Liver (tissue), 9 donors: ENCODE data around the gene SMG6. TPM values are rescaled to one million over a fixed set of nuclear protein-coding genes. Genes with fewer than 3 reads are reported as not detected.

Experiments
- DNase-seq: peaks from one replicate; pipeline ENCODE4 v3.0.0-alpha.2; 2017; ENCODE audit warnings: low spot score
- H3K27ac ChIP-seq, 2 donors: one replicate each; pipeline ENCODE4 v1.7.0; 2013; ENCODE audit warnings: inconsistent platforms in 2 of 2, low read length in 2 of 2, control low read depth in 1 of 2, low read depth in 1 of 2, mild to moderate bottlenecking in 1 of 2
- H3K27me3 ChIP-seq, 4 donors: one replicate each; pipeline versions ENCODE4 v1.6.1 to v1.7.0; 2013; ENCODE audit warnings: low read length in 3 of 4, inconsistent platforms in 1 of 4, mild to moderate bottlenecking in 1 of 4, moderate library complexity in 1 of 4; ENCODE audit not compliant: control insufficient read depth in 4 of 4, insufficient read depth in 4 of 4
- H3K36me3 ChIP-seq, 4 donors: one replicate each; pipeline versions ENCODE4 v1.6.1 to v1.7.0; 2013; ENCODE audit warnings: low read length in 3 of 4, mild to moderate bottlenecking in 3 of 4, low read depth in 1 of 4, moderate library complexity in 1 of 4; ENCODE audit not compliant: control insufficient read depth in 4 of 4, insufficient read depth in 3 of 4
- H3K4me1 ChIP-seq, 4 donors: one replicate each; pipeline versions ENCODE4 v1.6.1 to v1.7.0; 2013; ENCODE audit warnings: low read length in 3 of 4, mild to moderate bottlenecking in 3 of 4, moderate library complexity in 1 of 4; ENCODE audit not compliant: control insufficient read depth in 4 of 4, insufficient read depth in 4 of 4
- H3K4me3 ChIP-seq, 3 donors: one replicate each; pipeline versions ENCODE4 v1.6.1 to v1.7.0; 2013; ENCODE audit warnings: low read length in 3 of 3, control low read depth in 1 of 3, low read depth in 1 of 3, mild to moderate bottlenecking in 1 of 3
- H3K9ac ChIP-seq, 2 donors: one replicate each; pipeline ENCODE4 v1.7.0; 2013; ENCODE audit warnings: low read length in 2 of 2, mild to moderate bottlenecking in 2 of 2, moderate library complexity in 2 of 2, control low read depth in 1 of 2, low read depth in 1 of 2
- H3K9me3 ChIP-seq, 4 donors: one replicate each; pipeline versions ENCODE4 v1.6.1 to v1.7.0; 2013; ENCODE audit warnings: low read length in 3 of 4; ENCODE audit not compliant: control insufficient read depth in 4 of 4
- EGR1 ChIP-seq, 2 donors: IDR thresholded peaks; 2 replicates each; pipeline ENCODE4 v1.6.1; 2016 to 2018; ENCODE audit warnings: antibody characterized with exemption in 2 of 2, low read depth in 2 of 2
- FOXA1 ChIP-seq: IDR thresholded peaks from 2 replicates; pipeline ENCODE4 v1.6.1; 2016; ENCODE audit warnings: antibody characterized with exemption
- FOXA2 ChIP-seq: IDR thresholded peaks from 2 replicates; pipeline ENCODE4 v1.6.1; 2016; ENCODE audit warnings: antibody characterized with exemption
- GABPA ChIP-seq, 2 donors: IDR thresholded peaks in 1 of 2; conservative IDR thresholded peaks in 1 of 2; 2 replicates each; pipeline ENCODE4 v1.6.1; 2016; ENCODE audit warnings: antibody characterized with exemption in 2 of 2, mild to moderate bottlenecking in 1 of 2, moderate library complexity in 1 of 2
- HNF4A ChIP-seq, 2 donors: conservative IDR thresholded peaks; 2 replicates each; pipeline ENCODE4 v1.6.1; 2016; ENCODE audit warnings: antibody characterized with exemption in 2 of 2, mild to moderate bottlenecking in 2 of 2
- HNF4G ChIP-seq: IDR thresholded peaks from 2 replicates; pipeline ENCODE4 v1.6.1; 2016; ENCODE audit warnings: antibody characterized with exemption
- JUND ChIP-seq, 2 donors: IDR thresholded peaks; 2 replicates each; pipeline ENCODE4 v1.6.1; 2016; ENCODE audit warnings: antibody characterized with exemption in 2 of 2
- NR2F2 ChIP-seq: IDR thresholded peaks from 2 replicates; pipeline ENCODE4 v1.6.1; 2016; ENCODE audit warnings: antibody characterized with exemption
- RAD21 ChIP-seq, 2 donors: IDR thresholded peaks; 2 replicates each; pipeline ENCODE4 v1.6.1; 2016; ENCODE audit warnings: antibody characterized with exemption in 2 of 2, mild to moderate bottlenecking in 2 of 2
- RXRA ChIP-seq, 2 donors: IDR thresholded peaks; 2 replicates each; pipeline ENCODE4 v1.6.1; 2017 to 2018; ENCODE audit warnings: antibody characterized with exemption in 2 of 2, mild to moderate bottlenecking in 1 of 2
- SP1 ChIP-seq: IDR thresholded peaks from 2 replicates; pipeline ENCODE4 v1.6.1; 2018; ENCODE audit warnings: antibody characterized with exemption, mild to moderate bottlenecking
- TAF1 ChIP-seq: conservative IDR thresholded peaks from 2 replicates; pipeline ENCODE4 v1.6.1; 2016; ENCODE audit warnings: antibody characterized with exemption, mild to moderate bottlenecking
- YY1 ChIP-seq: IDR thresholded peaks from 2 replicates; pipeline ENCODE4 v1.6.1; 2016; ENCODE audit warnings: antibody characterized with exemption, mild to moderate bottlenecking
- WGBS: extraction: QIAGEN DNeasy Blood & Tissue Kit; methylation state at CpG from one replicate; pipeline ENCODE4 v1.1.7; 2013; 5-methylcytosine and 5-hydroxymethylcytosine counted together
- polyA plus RNA-seq, 2 donors: library from polyadenylated mRNA; stranded (reverse) in 1 of 2; unstranded in 1 of 2; fragments of 200-250 nt in 1 of 2; fragments of >200 nt in 1 of 2; fragmentation: Nextera tagmentation in 1 of 2; extraction: Ambion mirVana in 1 of 2; gene quantifications; one replicate each; pipeline versions ENCODE4 v1.2.1 to v1.2.3, GENCODE V29; 2013 to 2015
- total RNA-seq, 2 donors: library from RNA; depleted of rRNA; stranded (reverse); fragments of >200 nt; gene quantifications; one replicate each; pipeline ENCODE4 v1.2.3, GENCODE V29; 2014
- TF ChIP-seq, protein P1 (sequence below): IDR thresholded peaks from 2 replicates; pipeline ENCODE4 v1.6.1; 2016; ENCODE audit warnings: antibody characterized with exemption
- TF ChIP-seq, protein P2 (sequence below): IDR thresholded peaks from 2 replicates; pipeline ENCODE4 v1.6.1; 2016; ENCODE audit warnings: antibody characterized with exemption
- TF ChIP-seq, protein P3 (sequence below): IDR thresholded peaks from 2 replicates; pipeline ENCODE4 v1.6.1; 2016; ENCODE audit warnings: antibody characterized with exemption
- TF ChIP-seq, protein P4 (sequence below): fragments of 150-350 bp; IDR thresholded peaks from 2 replicates; pipeline ENCODE4 v1.5.1; 2017; ENCODE audit warnings: improper control_type of control experiment, low read depth, low read length; ENCODE audit not compliant: missing input control
- TF ChIP-seq, protein P5 (sequence below): IDR thresholded peaks from 2 replicates; pipeline ENCODE4 v1.6.1; 2016; ENCODE audit warnings: antibody characterized with exemption, mild to moderate bottlenecking
- donor health status: healthy.
- donor health status: healthy.
- donor health status: healthy.
- donor health status: healthy.
- donor health status: healthy.

Gene SMG6
- total and polyA plus RNA-seq, 4 donors: 4.9 to 12.0 (median 8.2) TPM

DNA sequence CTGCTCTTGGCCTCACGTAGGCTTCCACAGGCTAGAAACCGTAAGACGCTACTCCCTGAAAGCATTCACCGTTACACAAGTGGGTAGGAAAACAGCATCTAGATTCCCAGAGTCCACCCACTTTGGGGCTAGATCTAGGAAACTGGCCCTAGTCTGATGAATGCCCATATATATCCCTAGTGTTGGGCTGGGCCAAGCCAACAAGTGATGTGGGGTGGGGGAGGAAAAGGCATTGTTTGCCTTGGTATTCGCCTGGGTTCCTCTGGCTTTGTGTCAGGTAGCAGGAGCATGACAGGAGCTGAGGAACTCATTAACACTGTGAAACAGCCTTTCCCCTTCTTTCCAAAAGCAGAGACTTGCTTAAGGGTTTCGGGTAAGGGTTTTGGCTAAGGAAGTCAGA lies 112.4 kb downstream of the SMG6 start:
- no peak overlapping the region for H3K27ac ChIP-seq
- no peak overlapping the region for H3K4me3 ChIP-seq
- H3K36me3 ChIP-seq: peaks cover 0 to 11% (median 7%) of the 10 kb centered on the region in 4 donors
- no peaks in the 10 kb centered on the region for H3K27me3 ChIP-seq
- H3K9ac ChIP-seq: no peak overlapping the region
- TF ChIP-seq RXRA (IDR thresholded peaks at IDR 0.05): no peak
- TF ChIP-seq FOXA1: no peak
- no peak for TF ChIP-seq HNF4A (conservative IDR thresholded peaks at IDR 0.05)
- TF ChIP-seq, protein P1, sequence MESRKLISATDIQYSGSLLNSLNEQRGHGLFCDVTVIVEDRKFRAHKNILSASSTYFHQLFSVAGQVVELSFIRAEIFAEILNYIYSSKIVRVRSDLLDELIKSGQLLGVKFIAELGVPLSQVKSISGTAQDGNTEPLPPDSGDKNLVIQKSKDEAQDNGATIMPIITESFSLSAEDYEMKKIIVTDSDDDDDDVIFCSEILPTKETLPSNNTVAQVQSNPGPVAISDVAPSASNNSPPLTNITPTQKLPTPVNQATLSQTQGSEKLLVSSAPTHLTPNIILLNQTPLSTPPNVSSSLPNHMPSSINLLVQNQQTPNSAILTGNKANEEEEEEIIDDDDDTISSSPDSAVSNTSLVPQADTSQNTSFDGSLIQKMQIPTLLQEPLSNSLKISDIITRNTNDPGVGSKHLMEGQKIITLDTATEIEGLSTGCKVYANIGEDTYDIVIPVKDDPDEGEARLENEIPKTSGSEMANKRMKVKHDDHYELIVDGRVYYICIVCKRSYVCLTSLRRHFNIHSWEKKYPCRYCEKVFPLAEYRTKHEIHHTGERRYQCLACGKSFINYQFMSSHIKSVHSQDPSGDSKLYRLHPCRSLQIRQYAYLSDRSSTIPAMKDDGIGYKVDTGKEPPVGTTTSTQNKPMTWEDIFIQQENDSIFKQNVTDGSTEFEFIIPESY: no peak
- no peak for TF ChIP-seq NR2F2
- no peak for TF ChIP-seq GABPA (IDR thresholded peaks at IDR 0.05 in 1 of 2, conservative IDR thresholded peaks at IDR 0.05 in 1 of 2)
- TF ChIP-seq RAD21 (IDR thresholded peaks at IDR 0.05): no peak
- TF ChIP-seq, protein P2, sequence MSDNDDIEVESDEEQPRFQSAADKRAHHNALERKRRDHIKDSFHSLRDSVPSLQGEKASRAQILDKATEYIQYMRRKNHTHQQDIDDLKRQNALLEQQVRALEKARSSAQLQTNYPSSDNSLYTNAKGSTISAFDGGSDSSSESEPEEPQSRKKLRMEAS: no peak
- TF ChIP-seq, protein P3, sequence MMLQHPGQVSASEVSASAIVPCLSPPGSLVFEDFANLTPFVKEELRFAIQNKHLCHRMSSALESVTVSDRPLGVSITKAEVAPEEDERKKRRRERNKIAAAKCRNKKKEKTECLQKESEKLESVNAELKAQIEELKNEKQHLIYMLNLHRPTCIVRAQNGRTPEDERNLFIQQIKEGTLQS: no peak
- TF ChIP-seq YY1: no peak
- TF ChIP-seq HNF4G: no peak
- no peak for TF ChIP-seq SP1
- TF ChIP-seq, protein P4, sequence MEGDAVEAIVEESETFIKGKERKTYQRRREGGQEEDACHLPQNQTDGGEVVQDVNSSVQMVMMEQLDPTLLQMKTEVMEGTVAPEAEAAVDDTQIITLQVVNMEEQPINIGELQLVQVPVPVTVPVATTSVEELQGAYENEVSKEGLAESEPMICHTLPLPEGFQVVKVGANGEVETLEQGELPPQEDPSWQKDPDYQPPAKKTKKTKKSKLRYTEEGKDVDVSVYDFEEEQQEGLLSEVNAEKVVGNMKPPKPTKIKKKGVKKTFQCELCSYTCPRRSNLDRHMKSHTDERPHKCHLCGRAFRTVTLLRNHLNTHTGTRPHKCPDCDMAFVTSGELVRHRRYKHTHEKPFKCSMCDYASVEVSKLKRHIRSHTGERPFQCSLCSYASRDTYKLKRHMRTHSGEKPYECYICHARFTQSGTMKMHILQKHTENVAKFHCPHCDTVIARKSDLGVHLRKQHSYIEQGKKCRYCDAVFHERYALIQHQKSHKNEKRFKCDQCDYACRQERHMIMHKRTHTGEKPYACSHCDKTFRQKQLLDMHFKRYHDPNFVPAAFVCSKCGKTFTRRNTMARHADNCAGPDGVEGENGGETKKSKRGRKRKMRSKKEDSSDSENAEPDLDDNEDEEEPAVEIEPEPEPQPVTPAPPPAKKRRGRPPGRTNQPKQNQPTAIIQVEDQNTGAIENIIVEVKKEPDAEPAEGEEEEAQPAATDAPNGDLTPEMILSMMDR: no peak
- no peak for TF ChIP-seq FOXA2
- TF ChIP-seq, protein P5, sequence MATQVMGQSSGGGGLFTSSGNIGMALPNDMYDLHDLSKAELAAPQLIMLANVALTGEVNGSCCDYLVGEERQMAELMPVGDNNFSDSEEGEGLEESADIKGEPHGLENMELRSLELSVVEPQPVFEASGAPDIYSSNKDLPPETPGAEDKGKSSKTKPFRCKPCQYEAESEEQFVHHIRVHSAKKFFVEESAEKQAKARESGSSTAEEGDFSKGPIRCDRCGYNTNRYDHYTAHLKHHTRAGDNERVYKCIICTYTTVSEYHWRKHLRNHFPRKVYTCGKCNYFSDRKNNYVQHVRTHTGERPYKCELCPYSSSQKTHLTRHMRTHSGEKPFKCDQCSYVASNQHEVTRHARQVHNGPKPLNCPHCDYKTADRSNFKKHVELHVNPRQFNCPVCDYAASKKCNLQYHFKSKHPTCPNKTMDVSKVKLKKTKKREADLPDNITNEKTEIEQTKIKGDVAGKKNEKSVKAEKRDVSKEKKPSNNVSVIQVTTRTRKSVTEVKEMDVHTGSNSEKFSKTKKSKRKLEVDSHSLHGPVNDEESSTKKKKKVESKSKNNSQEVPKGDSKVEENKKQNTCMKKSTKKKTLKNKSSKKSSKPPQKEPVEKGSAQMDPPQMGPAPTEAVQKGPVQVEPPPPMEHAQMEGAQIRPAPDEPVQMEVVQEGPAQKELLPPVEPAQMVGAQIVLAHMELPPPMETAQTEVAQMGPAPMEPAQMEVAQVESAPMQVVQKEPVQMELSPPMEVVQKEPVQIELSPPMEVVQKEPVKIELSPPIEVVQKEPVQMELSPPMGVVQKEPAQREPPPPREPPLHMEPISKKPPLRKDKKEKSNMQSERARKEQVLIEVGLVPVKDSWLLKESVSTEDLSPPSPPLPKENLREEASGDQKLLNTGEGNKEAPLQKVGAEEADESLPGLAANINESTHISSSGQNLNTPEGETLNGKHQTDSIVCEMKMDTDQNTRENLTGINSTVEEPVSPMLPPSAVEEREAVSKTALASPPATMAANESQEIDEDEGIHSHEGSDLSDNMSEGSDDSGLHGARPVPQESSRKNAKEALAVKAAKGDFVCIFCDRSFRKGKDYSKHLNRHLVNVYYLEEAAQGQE: no peak
- no peak for TF ChIP-seq JUND (IDR thresholded peaks at IDR 0.05)
- TF ChIP-seq EGR1 (IDR thresholded peaks at IDR 0.05; ENCODE audit: low read depth in 2 of 2): no peak
- no peak for TF ChIP-seq TAF1
- WGBS: 91% methylated on average over 6 of the region's 6 CpGs
- H3K4me1 ChIP-seq: peaks cover 0 to 2% (median 0%) of the 10 kb centered on the region in 4 donors
- no peak for DNase-seq
- H3K9me3 ChIP-seq: no peaks in the 10 kb centered on the region
